Measurements from ENCODE around the gene RNF112.
"Not testable (repeated sequence)": the region's sequence is repeated elsewhere in the genome, so short reads cannot be mapped to it uniquely, and the experiment has no call there.

The RNF112 gene

DNA sequence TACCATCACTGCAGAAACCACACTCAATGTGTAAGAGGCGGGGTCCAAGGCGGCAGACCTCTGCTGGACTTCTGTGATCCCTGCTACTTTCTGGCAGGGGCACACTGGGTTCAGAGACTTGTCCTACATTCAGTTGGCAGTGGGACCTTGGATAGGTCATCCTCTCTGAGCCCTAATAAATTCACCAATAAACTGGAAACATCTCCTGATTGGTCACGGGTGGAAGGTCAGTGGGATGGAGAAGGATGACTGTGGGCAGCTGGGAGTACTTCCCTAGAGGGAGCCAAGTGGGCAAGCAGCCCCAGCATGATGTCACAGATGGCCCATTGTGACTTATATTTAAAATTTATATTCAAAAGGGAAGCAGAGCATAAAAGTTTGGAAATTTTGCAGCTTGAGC lies 49.7 kb downstream of the RNF112 start:
- DNase-seq = no peak
- no peak overlapping the region for H3K4me3 ChIP-seq (ENCODE audit: low read depth, low read length)
- no peaks in the 10 kb centered on the region for H3K36me3 ChIP-seq (replicated peaks)
- in situ Hi-C loops (cut with HindIII; ENCODE audit: low pct_ligation_motif_present, low sequenced_read_pairs) = no loop called here
- no peaks in the 10 kb centered on the region for H3K27me3 ChIP-seq (replicated peaks)
- TF ChIP-seq, protein P1, sequence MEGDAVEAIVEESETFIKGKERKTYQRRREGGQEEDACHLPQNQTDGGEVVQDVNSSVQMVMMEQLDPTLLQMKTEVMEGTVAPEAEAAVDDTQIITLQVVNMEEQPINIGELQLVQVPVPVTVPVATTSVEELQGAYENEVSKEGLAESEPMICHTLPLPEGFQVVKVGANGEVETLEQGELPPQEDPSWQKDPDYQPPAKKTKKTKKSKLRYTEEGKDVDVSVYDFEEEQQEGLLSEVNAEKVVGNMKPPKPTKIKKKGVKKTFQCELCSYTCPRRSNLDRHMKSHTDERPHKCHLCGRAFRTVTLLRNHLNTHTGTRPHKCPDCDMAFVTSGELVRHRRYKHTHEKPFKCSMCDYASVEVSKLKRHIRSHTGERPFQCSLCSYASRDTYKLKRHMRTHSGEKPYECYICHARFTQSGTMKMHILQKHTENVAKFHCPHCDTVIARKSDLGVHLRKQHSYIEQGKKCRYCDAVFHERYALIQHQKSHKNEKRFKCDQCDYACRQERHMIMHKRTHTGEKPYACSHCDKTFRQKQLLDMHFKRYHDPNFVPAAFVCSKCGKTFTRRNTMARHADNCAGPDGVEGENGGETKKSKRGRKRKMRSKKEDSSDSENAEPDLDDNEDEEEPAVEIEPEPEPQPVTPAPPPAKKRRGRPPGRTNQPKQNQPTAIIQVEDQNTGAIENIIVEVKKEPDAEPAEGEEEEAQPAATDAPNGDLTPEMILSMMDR (IDR thresholded peaks at IDR 0.05; ENCODE audit: low read depth, low read length, missing control alignments) = no peak
- H3K27ac ChIP-seq = no peak overlapping the region

- Histone ChIP-seq H3K4me3 (ENCODE audit: low read depth, low read length) (no peak overlapping the region), H3K36me3 (replicated peaks) (no peaks in the 10 kb centered on the region), H3K27me3 (replicated peaks) (no peaks in the 10 kb centered on the region), H3K27ac (no peak overlapping the region)
- TF ChIP-seq, protein P1 (IDR thresholded peaks at IDR 0.05; ENCODE audit: low read depth, low read length, missing control alignments) = no peak
- no peak for DNase-seq
- in situ Hi-C loops (cut with HindIII; ENCODE audit: low pct_ligation_motif_present, low sequenced_read_pairs) = no loop called here
Measured at GRCh38 chr17:19461116-19461515, 50.1 kb downstream of the RNF112 start.

- DNase-seq = no peak
- no peak overlapping the region for H3K27ac ChIP-seq
- no peaks in the 10 kb centered on the region for H3K27me3 ChIP-seq (replicated peaks)
- H3K36me3 ChIP-seq (replicated peaks) = no peaks in the 10 kb centered on the region
- TF ChIP-seq, protein P1 (IDR thresholded peaks at IDR 0.05; ENCODE audit: low read depth, low read length, missing control alignments) = no peak
- in situ Hi-C loops (cut with HindIII; ENCODE audit: low pct_ligation_motif_present, low sequenced_read_pairs) = no loop called here
- H3K4me3 ChIP-seq (ENCODE audit: low read depth, low read length) = no peak overlapping the region
Measured at GRCh38 chr17:19461681-19462080, 50.6 kb downstream of the RNF112 start.

GRCh38 chr17:19462456-19463035 lies 51.5 kb downstream of the RNF112 start:
- DNase-seq; H3K27ac ChIP-seq; H3K27me3 ChIP-seq (replicated peaks); H3K36me3 ChIP-seq (replicated peaks); H3K4me3 ChIP-seq (ENCODE audit: low read depth, low read length); in situ Hi-C loops (cut with HindIII; ENCODE audit: low pct_ligation_motif_present, low sequenced_read_pairs): not testable (repeated sequence)

DNA sequence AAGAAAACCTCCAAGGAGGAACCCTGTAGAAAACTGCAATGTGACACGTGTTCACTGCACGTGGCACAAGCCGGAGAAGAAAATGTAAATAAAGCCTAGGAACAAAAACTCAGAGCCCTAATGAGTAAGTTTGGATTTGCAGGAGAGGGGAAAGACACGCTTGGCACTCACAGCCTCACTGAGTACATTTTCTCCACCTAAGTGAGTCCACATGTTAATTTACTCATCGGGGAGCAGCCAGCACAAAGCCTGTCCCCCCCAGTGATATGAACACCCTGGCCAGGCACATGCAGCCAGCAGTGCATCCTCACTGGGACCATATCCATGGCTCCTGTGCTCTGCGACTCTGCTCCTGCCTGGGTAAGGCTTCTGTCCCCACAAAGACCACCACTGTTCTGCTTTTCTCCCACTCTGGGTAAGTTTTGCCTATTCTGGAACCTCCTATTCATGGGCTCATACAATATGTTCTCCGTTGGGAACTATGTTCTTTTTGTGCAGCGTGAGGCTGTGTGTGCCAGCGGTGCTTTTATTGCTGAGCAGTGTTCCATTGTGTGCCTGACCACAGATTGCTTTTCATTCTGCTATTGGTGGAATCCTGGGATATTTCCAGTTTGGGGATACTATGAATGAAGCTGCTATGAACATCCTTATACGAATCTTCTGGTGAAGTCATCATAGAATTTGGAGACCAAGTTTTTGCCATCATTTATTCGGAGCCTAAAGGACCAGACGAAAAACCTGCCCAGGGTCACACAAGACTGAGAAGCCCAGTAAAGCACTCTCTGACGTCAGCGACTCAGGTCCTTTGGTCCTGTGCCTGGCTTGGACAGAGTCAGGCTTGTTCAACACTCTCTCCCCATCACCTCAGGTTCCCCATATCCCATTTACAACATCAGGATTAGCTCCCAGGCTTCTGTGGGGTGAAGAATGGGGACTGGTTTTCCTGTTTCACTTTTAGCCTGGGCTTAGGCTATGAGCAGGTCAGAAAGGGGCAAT lies 53.3 kb downstream of the RNF112 start:
- TF ChIP-seq, protein P1 (IDR thresholded peaks at IDR 0.05; ENCODE audit: low read depth, low read length, missing control alignments) = no peak
- no peak overlapping the region for H3K4me3 ChIP-seq (ENCODE audit: low read depth, low read length)
- in situ Hi-C loops (cut with HindIII; ENCODE audit: low pct_ligation_motif_present, low sequenced_read_pairs) = no loop called here
- H3K36me3 ChIP-seq (replicated peaks) = no peaks in the 10 kb centered on the region
- no peak for DNase-seq
- H3K27me3 ChIP-seq (replicated peaks) = no peaks in the 10 kb centered on the region
- no peak overlapping the region for H3K27ac ChIP-seq

All from brain microvascular endothelial cell (primary cell).